GM23338 (cell line): ENCODE data around the gene MYH13. TPM values are rescaled to one million over a fixed set of nuclear protein-coding genes. Genes with fewer than 3 reads are reported as not detected.

Experiments
- ATAC-seq: fragments of 200-7000 bp; cut with Tn5 transposase; 3 replicates; pipeline ENCODE4 v1.9.1; 2020
- DNase-seq: peaks from one replicate; pipeline ENCODE4 v3.0.0-alpha.2; 2015; ENCODE audit warnings: low spot score
- H2AFZ ChIP-seq: fragments of 200-600 bp; sonication (generic); 2 replicates; pipeline ENCODE4 v1.8.0; 2016; ENCODE audit warnings: antibody characterized with exemption, mild to moderate bottlenecking, moderate library complexity
- H3F3A ChIP-seq: fragments of 200-600 bp; sonication (generic); replicated peaks from 2 replicates; pipeline ENCODE4 v1.8.0; 2017; ENCODE audit warnings: antibody characterized with exemption, mixed run types, low read depth
- H3K27ac ChIP-seq: fragments of 200-600 bp; sonication (generic); 2 replicates; pipeline ENCODE4 v1.6.1; 2016; ENCODE audit warnings: low read depth
- H3K27me3 ChIP-seq: fragments of 200-600 bp; sonication (generic); 2 replicates; pipeline ENCODE4 v1.8.0; 2016; ENCODE audit warnings: mild to moderate bottlenecking, mixed run types, moderate library complexity; ENCODE audit not compliant: insufficient read depth
- H3K36me3 ChIP-seq: fragments of 200-600 bp; sonication (generic); 2 replicates; pipeline ENCODE4 v1.8.0; 2016; ENCODE audit warnings: mild to moderate bottlenecking; ENCODE audit not compliant: insufficient read depth
- H3K4me1 ChIP-seq: fragments of 200-600 bp; sonication (generic); 2 replicates; pipeline ENCODE4 v1.8.0; 2016; ENCODE audit warnings: mild to moderate bottlenecking, moderate library complexity; ENCODE audit not compliant: insufficient read depth
- H3K4me2 ChIP-seq: fragments of 200-600 bp; sonication (generic); 2 replicates; pipeline ENCODE4 v1.7.1; 2017; ENCODE audit warnings: mixed run types
- H3K4me3 ChIP-seq: fragments of 200-600 bp; sonication (generic); 2 replicates; pipeline ENCODE4 v1.6.1; 2016; ENCODE audit warnings: mixed run types
- H3K79me2 ChIP-seq: fragments of 200-600 bp; sonication (generic); replicated peaks from 2 replicates; pipeline ENCODE4 v1.8.0; 2017; ENCODE audit warnings: mild to moderate bottlenecking; ENCODE audit not compliant: insufficient read depth
- H3K9me2 ChIP-seq: fragments of 200-600 bp; sonication (generic); 2 replicates; pipeline ENCODE4 v1.8.0; 2017; ENCODE audit not compliant: insufficient read depth
- H4K20me1 ChIP-seq: fragments of 200-600 bp; sonication (generic); replicated peaks from 2 replicates; pipeline ENCODE4 v1.8.0; 2017; ENCODE audit warnings: mild to moderate bottlenecking; ENCODE audit not compliant: insufficient read depth
- H3K27ac Mint-ChIP-seq: 2 replicates; pipeline ENCODE4 v1.8.0; 2020; ENCODE audit warnings: inconsistent platforms, mild to moderate bottlenecking, moderate library complexity, mixed read lengths
- H3K27me3 Mint-ChIP-seq: 3 replicates; pipeline ENCODE4 v1.8.0; 2022; ENCODE audit warnings: low read depth, mild to moderate bottlenecking, moderate library complexity, mixed read lengths, inconsistent platforms; ENCODE audit not compliant: insufficient read depth, poor library complexity
- H3K36me3 Mint-ChIP-seq: 3 replicates; pipeline ENCODE4 v1.8.0; 2021; ENCODE audit warnings: low read depth, mild to moderate bottlenecking, inconsistent platforms, moderate library complexity, mixed read lengths
- H3K4me1 Mint-ChIP-seq: 3 replicates; pipeline ENCODE4 v1.8.0; 2020; ENCODE audit warnings: mild to moderate bottlenecking, inconsistent platforms, mixed read lengths
- H3K4me3 Mint-ChIP-seq: 3 replicates; pipeline ENCODE4 v1.8.0; 2021; ENCODE audit warnings: moderate library complexity, mild to moderate bottlenecking, inconsistent platforms, mixed read lengths
- H3K9me3 Mint-ChIP-seq: 3 replicates; pipeline ENCODE4 v1.8.0; 2020; ENCODE audit warnings: moderate library complexity, mild to moderate bottlenecking, inconsistent platforms, mixed read lengths
- CREB1 ChIP-seq: fragments of 250-450 bp; sonication (Bioruptor Pico); IDR thresholded peaks from 2 replicates; pipeline ENCODE4 v1.5.0; 2020; ENCODE audit warnings: low read depth, mild to moderate bottlenecking, moderate library complexity
- EZH2 ChIP-seq: fragments of 200-600 bp; sonication (generic); IDR thresholded peaks from one replicate; pipeline ENCODE4 v1.8.0; 2017; ENCODE audit warnings: antibody characterized with exemption, mild to moderate bottlenecking, low read depth; ENCODE audit not compliant: unreplicated experiment
- EZH2phosphoT487 ChIP-seq: fragments of 200-600 bp; sonication (generic); IDR thresholded peaks from one replicate; pipeline ENCODE4 v1.8.1; 2018; ENCODE audit warnings: antibody characterized with exemption; ENCODE audit not compliant: unreplicated experiment
- JUNB ChIP-seq: IDR thresholded peaks from one replicate; pipeline ENCODE4 v1.6.1; 2016; ENCODE audit warnings: antibody characterized with exemption; ENCODE audit not compliant: unreplicated experiment
- NANOG ChIP-seq: IDR thresholded peaks from 2 replicates; pipeline ENCODE4 v1.6.1; 2016; ENCODE audit warnings: antibody characterized with exemption, borderline replicate concordance
- STAT1 ChIP-seq: IDR thresholded peaks from one replicate; pipeline ENCODE4 v1.6.1; 2016; ENCODE audit warnings: antibody characterized with exemption; ENCODE audit not compliant: unreplicated experiment
- ZNF114 ChIP-seq: fragments of 250-450 bp; sonication (Bioruptor Pico); IDR thresholded peaks from 2 replicates; pipeline ENCODE4 v1.5.0; 2020; ENCODE audit warnings: mild to moderate bottlenecking, moderate library complexity
- ZNF331 ChIP-seq: fragments of 250-450 bp; sonication (Bioruptor Pico); IDR thresholded peaks from 2 replicates; pipeline ENCODE4 v1.5.0; 2020; ENCODE audit warnings: low read depth, mild to moderate bottlenecking, moderate library complexity
- polyA plus RNA-seq: library from polyadenylated mRNA; unstranded; fragments of >200 nt; fragmentation: Nextera tagmentation; extraction: Ambion mirVana; gene quantifications from 2 replicates; pipeline ENCODE4 v1.2.1, GENCODE V29; 2016
- total RNA-seq: library from RNA; depleted of rRNA; stranded (reverse); fragments of >200 nt; shearing (Covaris generic); gene quantifications from 2 replicates; pipeline ENCODE4 v1.2.3, GENCODE V29; 2014
- TF ChIP-seq, protein P1 (sequence below): IDR thresholded peaks from one replicate; pipeline ENCODE4 v1.6.1; 2018; ENCODE audit warnings: antibody characterized with exemption; ENCODE audit not compliant: unreplicated experiment
- TF ChIP-seq, protein P2 (sequence below): fragments of 250-450 bp; sonication (Bioruptor Pico); IDR thresholded peaks from 2 replicates; pipeline ENCODE4 v1.5.0; 2020; ENCODE audit warnings: mild to moderate bottlenecking, moderate library complexity
- TF ChIP-seq, protein P3 (sequence below): IDR thresholded peaks from 2 replicates; pipeline ENCODE4 v1.6.1; 2016; ENCODE audit warnings: antibody characterized with exemption
- TF ChIP-seq, protein P4 (sequence below), 2 experiments: fragments of 200-600 bp in 1 of 2; sonication (generic) in 1 of 2; conservative IDR thresholded peaks; 2 replicates each; pipeline versions ENCODE4 v1.5.1 to v1.6.1; 2016 to 2017; ENCODE audit warnings: antibody characterized with exemption in 2 of 2, low read depth in 2 of 2, mild to moderate bottlenecking in 2 of 2, moderate library complexity in 1 of 2

MYH13 gene
- total and polyA plus RNA-seq, 2 experiments from 2014 or later: not detected

- no peak for ATAC-seq
- peaks cover 13% of the 10 kb centered on the region for H3K36me3 Mint-ChIP-seq
- no peak overlapping the region for H3K4me3 Mint-ChIP-seq
- Histone ChIP-seq H3K4me3 (no peak overlapping the region), H4K20me1 (no peaks in the 10 kb centered on the region), H3K27me3 (no peaks in the 10 kb centered on the region), H3K4me2 (no peak overlapping the region), H3K27ac (no peak overlapping the region), H3K79me2 (no peaks in the 10 kb centered on the region), H3K4me1 (no peaks in the 10 kb centered on the region), H3F3A (no peaks in the 10 kb centered on the region), H3K9me2 (no peaks in the 10 kb centered on the region), H2AFZ (no peak overlapping the region), H3K36me3 (no peaks in the 10 kb centered on the region)
- H3K27ac Mint-ChIP-seq: no peak overlapping the region
- TF ChIP-seq NANOG (no peak), JUNB (no peak), EZH2phosphoT487 (no peak), CREB1 (CRISPR knock-in tag) (no peak), ZNF114 (CRISPR knock-in tag) (no peak), EZH2 (no peak), ZNF331 (CRISPR knock-in tag) (no peak), STAT1 (no peak)
- TF ChIP-seq, protein P1, sequence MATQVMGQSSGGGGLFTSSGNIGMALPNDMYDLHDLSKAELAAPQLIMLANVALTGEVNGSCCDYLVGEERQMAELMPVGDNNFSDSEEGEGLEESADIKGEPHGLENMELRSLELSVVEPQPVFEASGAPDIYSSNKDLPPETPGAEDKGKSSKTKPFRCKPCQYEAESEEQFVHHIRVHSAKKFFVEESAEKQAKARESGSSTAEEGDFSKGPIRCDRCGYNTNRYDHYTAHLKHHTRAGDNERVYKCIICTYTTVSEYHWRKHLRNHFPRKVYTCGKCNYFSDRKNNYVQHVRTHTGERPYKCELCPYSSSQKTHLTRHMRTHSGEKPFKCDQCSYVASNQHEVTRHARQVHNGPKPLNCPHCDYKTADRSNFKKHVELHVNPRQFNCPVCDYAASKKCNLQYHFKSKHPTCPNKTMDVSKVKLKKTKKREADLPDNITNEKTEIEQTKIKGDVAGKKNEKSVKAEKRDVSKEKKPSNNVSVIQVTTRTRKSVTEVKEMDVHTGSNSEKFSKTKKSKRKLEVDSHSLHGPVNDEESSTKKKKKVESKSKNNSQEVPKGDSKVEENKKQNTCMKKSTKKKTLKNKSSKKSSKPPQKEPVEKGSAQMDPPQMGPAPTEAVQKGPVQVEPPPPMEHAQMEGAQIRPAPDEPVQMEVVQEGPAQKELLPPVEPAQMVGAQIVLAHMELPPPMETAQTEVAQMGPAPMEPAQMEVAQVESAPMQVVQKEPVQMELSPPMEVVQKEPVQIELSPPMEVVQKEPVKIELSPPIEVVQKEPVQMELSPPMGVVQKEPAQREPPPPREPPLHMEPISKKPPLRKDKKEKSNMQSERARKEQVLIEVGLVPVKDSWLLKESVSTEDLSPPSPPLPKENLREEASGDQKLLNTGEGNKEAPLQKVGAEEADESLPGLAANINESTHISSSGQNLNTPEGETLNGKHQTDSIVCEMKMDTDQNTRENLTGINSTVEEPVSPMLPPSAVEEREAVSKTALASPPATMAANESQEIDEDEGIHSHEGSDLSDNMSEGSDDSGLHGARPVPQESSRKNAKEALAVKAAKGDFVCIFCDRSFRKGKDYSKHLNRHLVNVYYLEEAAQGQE: no peak
- TF ChIP-seq, protein P2, sequence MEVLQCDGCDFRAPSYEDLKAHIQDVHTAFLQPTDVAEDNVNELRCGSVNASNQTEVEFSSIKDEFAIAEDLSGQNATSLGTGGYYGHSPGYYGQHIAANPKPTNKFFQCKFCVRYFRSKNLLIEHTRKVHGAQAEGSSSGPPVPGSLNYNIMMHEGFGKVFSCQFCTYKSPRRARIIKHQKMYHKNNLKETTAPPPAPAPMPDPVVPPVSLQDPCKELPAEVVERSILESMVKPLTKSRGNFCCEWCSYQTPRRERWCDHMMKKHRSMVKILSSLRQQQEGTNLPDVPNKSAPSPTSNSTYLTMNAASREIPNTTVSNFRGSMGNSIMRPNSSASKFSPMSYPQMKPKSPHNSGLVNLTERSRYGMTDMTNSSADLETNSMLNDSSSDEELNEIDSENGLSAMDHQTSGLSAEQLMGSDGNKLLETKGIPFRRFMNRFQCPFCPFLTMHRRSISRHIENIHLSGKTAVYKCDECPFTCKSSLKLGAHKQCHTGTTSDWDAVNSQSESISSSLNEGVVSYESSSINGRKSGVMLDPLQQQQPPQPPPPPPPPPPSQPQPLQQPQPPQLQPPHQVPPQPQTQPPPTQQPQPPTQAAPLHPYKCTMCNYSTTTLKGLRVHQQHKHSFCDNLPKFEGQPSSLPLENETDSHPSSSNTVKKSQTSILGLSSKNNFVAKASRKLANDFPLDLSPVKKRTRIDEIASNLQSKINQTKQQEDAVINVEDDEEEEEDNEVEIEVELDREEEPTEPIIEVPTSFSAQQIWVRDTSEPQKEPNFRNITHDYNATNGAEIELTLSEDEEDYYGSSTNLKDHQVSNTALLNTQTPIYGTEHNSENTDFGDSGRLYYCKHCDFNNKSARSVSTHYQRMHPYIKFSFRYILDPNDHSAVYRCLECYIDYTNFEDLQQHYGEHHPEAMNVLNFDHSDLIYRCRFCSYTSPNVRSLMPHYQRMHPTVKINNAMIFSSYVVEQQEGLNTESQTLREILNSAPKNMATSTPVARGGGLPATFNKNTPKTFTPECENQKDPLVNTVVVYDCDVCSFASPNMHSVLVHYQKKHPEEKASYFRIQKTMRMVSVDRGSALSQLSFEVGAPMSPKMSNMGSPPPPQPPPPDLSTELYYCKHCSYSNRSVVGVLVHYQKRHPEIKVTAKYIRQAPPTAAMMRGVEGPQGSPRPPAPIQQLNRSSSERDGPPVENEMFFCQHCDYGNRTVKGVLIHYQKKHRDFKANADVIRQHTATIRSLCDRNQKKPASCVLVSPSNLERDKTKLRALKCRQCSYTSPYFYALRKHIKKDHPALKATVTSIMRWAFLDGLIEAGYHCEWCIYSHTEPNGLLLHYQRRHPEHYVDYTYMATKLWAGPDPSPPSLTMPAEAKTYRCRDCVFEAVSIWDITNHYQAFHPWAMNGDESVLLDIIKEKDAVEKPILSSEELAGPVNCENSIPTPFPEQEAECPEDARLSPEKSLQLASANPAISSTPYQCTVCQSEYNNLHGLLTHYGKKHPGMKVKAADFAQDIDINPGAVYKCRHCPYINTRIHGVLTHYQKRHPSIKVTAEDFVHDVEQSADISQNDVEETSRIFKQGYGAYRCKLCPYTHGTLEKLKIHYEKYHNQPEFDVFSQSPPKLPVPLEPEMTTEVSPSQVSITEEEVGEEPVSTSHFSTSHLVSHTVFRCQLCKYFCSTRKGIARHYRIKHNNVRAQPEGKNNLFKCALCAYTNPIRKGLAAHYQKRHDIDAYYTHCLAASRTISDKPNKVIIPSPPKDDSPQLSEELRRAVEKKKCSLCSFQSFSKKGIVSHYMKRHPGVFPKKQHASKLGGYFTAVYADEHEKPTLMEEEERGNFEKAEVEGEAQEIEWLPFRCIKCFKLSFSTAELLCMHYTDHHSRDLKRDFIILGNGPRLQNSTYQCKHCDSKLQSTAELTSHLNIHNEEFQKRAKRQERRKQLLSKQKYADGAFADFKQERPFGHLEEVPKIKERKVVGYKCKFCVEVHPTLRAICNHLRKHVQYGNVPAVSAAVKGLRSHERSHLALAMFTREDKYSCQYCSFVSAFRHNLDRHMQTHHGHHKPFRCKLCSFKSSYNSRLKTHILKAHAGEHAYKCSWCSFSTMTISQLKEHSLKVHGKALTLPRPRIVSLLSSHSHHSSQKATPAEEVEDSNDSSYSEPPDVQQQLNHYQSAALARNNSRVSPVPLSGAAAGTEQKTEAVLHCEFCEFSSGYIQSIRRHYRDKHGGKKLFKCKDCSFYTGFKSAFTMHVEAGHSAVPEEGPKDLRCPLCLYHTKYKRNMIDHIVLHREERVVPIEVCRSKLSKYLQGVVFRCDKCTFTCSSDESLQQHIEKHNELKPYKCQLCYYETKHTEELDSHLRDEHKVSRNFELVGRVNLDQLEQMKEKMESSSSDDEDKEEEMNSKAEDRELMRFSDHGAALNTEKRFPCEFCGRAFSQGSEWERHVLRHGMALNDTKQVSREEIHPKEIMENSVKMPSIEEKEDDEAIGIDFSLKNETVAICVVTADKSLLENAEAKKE (CRISPR knock-in tag): no peak
- TF ChIP-seq, protein P3, sequence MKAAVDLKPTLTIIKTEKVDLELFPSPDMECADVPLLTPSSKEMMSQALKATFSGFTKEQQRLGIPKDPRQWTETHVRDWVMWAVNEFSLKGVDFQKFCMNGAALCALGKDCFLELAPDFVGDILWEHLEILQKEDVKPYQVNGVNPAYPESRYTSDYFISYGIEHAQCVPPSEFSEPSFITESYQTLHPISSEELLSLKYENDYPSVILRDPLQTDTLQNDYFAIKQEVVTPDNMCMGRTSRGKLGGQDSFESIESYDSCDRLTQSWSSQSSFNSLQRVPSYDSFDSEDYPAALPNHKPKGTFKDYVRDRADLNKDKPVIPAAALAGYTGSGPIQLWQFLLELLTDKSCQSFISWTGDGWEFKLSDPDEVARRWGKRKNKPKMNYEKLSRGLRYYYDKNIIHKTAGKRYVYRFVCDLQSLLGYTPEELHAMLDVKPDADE: no peak
- TF ChIP-seq, protein P4, sequence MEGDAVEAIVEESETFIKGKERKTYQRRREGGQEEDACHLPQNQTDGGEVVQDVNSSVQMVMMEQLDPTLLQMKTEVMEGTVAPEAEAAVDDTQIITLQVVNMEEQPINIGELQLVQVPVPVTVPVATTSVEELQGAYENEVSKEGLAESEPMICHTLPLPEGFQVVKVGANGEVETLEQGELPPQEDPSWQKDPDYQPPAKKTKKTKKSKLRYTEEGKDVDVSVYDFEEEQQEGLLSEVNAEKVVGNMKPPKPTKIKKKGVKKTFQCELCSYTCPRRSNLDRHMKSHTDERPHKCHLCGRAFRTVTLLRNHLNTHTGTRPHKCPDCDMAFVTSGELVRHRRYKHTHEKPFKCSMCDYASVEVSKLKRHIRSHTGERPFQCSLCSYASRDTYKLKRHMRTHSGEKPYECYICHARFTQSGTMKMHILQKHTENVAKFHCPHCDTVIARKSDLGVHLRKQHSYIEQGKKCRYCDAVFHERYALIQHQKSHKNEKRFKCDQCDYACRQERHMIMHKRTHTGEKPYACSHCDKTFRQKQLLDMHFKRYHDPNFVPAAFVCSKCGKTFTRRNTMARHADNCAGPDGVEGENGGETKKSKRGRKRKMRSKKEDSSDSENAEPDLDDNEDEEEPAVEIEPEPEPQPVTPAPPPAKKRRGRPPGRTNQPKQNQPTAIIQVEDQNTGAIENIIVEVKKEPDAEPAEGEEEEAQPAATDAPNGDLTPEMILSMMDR (conservative IDR thresholded peaks at IDR 0.05; ENCODE audit: low read depth in 2 of 2): no peak
- peaks cover 22% of the 10 kb centered on the region for H3K9me3 Mint-ChIP-seq
- DNase-seq: no peak
- peaks cover 4% of the 10 kb centered on the region for H3K27me3 Mint-ChIP-seq
- H3K4me1 Mint-ChIP-seq: 0 out of 3 replicates have a peak, but pooled peaks cover 6% of the 10 kb centered on the region
These were observed 61.7 kb downstream of the MYH13 start for GRCh38 chr17:10311131-10311530.
